Upper lobe of right lung (tissue), 1 donor: ENCODE measurements around the gene RFXANK. TPM values are rescaled to one million over a fixed set of nuclear protein-coding genes. Genes with fewer than 3 reads are reported as not detected.
A peak's percentile ranks its signal among the peaks of the same experiment; 100 is the strongest.

ENCODE experiments used
- ATAC-seq: fragments of 200-7000 bp; cut with Tn5 transposase; one replicate; pipeline ENCODE4 v1.9.1; 2020; ENCODE audit warnings: mild to moderate bottlenecking, moderate library complexity
- DNase-seq: peaks from one replicate; pipeline ENCODE4 v3.0.0-alpha.2; 2020
- H3K27ac ChIP-seq: fragments of 200-600 bp; one replicate; pipeline ENCODE4 v1.8.0; 2022
- H3K27me3 ChIP-seq: fragments of 200-600 bp; one replicate; pipeline ENCODE4 v1.8.0; 2022; ENCODE audit warnings: mild to moderate bottlenecking
- H3K36me3 ChIP-seq: fragments of 200-600 bp; one replicate; pipeline ENCODE4 v1.8.0; 2022
- H3K4me1 ChIP-seq: fragments of 200-600 bp; one replicate; pipeline ENCODE4 v1.8.0; 2022
- H3K4me3 ChIP-seq: fragments of 200-600 bp; one replicate; pipeline ENCODE4 v1.8.0; 2022; ENCODE audit warnings: mild to moderate bottlenecking
- H3K9me3 ChIP-seq: fragments of 200-600 bp; one replicate; pipeline ENCODE4 v1.8.0; 2022
- intact Hi-C: fragments of 100-400 bp; cut with DNase I; formaldehyde crosslinking; loops from one replicate; pipeline ENCODE4 v1.11.0; 2022
- total RNA-seq: library from RNA; stranded (reverse); fragmentation: NEBNext Ultra II Directional; extraction: Animal tissue kit (Norgen Biotek cat#: 25700); gene quantifications from one replicate; pipeline ENCODE4 v1.2.1, GENCODE V29; 2021
- TF ChIP-seq, protein P1 (sequence below): fragments of 200-600 bp; IDR thresholded peaks from one replicate; pipeline ENCODE4 v1.8.0; 2022; ENCODE audit warnings: antibody characterized with exemption
- donor health status: DM: no; HTN: yes; CAD: no; lungs with severe emphysema.

RFXANK gene
- total RNA-seq, 1 donor from 2014 or later: 66.8 TPM

- Histone ChIP-seq H3K4me1 (peaks cover 22% of the 10 kb centered on the region), H3K27me3 (no peaks in the 10 kb centered on the region), H3K4me3 (no peak overlapping the region), H3K36me3 (peaks cover 29% of the 10 kb centered on the region), H3K9me3 (no peaks in the 10 kb centered on the region), H3K27ac (no peak overlapping the region)
- ATAC-seq: peak; percentile 87
- no peak for DNase-seq
- intact Hi-C loops: no loop called here
- TF ChIP-seq, protein P1, sequence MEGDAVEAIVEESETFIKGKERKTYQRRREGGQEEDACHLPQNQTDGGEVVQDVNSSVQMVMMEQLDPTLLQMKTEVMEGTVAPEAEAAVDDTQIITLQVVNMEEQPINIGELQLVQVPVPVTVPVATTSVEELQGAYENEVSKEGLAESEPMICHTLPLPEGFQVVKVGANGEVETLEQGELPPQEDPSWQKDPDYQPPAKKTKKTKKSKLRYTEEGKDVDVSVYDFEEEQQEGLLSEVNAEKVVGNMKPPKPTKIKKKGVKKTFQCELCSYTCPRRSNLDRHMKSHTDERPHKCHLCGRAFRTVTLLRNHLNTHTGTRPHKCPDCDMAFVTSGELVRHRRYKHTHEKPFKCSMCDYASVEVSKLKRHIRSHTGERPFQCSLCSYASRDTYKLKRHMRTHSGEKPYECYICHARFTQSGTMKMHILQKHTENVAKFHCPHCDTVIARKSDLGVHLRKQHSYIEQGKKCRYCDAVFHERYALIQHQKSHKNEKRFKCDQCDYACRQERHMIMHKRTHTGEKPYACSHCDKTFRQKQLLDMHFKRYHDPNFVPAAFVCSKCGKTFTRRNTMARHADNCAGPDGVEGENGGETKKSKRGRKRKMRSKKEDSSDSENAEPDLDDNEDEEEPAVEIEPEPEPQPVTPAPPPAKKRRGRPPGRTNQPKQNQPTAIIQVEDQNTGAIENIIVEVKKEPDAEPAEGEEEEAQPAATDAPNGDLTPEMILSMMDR: peak; percentile 58
These were observed 6.0 kb upstream of the RFXANK start for GRCh38 chr19:19185853-19186740.

DNA sequence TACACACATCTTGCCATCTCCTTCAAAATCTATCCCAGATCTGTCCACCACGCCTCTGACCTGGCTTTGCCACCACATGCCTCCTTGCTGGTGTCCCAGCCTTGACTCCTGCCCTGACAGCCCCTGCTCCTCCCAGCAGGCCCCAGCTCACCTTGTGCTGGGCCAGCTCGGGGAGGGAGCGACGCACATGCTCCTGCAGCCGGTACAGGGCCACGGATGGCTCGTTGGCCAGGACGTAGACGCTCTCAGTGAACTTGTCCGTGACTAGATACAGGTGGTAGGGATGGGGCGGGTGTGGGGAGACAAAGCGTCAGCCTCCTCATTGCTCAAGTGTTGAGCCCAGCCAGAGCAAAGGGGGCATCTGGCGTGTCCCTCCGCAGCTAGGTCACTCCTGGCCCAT is 5.3 kb upstream of the RFXANK start:
- no peak for DNase-seq
- TF ChIP-seq, protein P1: no peak

GRCh38 chr19:19191768-19192077 is 335 bp upstream of the RFXANK start:
- Histone ChIP-seq H3K27ac (peak overlapping the region; percentile 100), H3K36me3 (peaks cover 1% of the 10 kb centered on the region), H3K27me3 (no peaks in the 10 kb centered on the region), H3K4me1 (peaks cover 42% of the 10 kb centered on the region), H3K4me3 (peak overlapping the region; percentile 99), H3K9me3 (no peaks in the 10 kb centered on the region)
- intact Hi-C loops: no loop called here
- no peak for ATAC-seq
- no peak for DNase-seq
- TF ChIP-seq, protein P1: no peak

More for the DNA sequence above, 5.3 kb upstream of the RFXANK start:
- Histone ChIP-seq H3K4me3 (no peak overlapping the region), H3K4me1 (peaks cover 25% of the 10 kb centered on the region), H3K9me3 (no peaks in the 10 kb centered on the region), H3K27me3 (no peaks in the 10 kb centered on the region), H3K36me3 (peaks cover 22% of the 10 kb centered on the region), H3K27ac (no peak overlapping the region)
- no peak for ATAC-seq
- intact Hi-C loops: no loop called here

DNA sequence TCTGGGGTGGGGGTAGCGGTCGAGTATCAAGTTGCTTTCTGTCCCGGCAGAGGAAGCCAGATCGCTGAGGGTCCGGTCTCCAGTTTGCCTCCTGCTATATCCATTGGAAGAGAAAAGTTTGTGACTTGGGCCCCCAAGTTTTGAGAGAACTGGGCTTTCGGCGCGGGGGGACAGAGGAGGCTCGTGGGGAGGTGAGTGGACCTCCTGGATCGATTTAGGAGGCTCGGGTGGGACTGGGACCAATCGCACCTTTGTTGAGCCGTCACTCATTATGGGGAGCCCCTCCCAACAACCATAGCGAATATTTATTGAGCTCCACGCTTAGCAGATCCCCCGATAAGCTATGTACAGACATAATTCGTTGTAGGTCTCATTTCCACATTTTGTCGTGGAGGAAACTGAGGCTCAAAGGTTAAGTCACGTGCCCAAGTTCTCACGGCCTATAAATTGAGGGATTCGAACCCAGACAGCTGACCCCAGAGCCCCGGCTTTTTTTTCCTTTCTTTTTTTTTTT is 909 bp downstream of the RFXANK start:
- H3K27ac ChIP-seq: peak overlapping the region; percentile 100

GRCh38 chr19:19193926-19194325 is 1.9 kb downstream of the RFXANK start:
- Histone ChIP-seq H3K36me3 (peaks cover 23% of the 10 kb centered on the region), H3K27ac (peak overlapping the region; percentile 100), H3K9me3 (no peaks in the 10 kb centered on the region), H3K4me1 (peaks cover 41% of the 10 kb centered on the region), H3K27me3 (no peaks in the 10 kb centered on the region), H3K4me3 (peak overlapping the region; percentile 99)
- TF ChIP-seq, protein P1: no peak
- DNase-seq (no peak), ATAC-seq (no peak)
- intact Hi-C loops: no loop called here

More for the DNA sequence above, 909 bp downstream of the RFXANK start:
- no peak for DNase-seq
- H3K27me3 ChIP-seq: no peaks in the 10 kb centered on the region
- ATAC-seq: no peak
- H3K4me3 ChIP-seq: peak overlapping the region; percentile 99
- peaks cover 14% of the 10 kb centered on the region for H3K36me3 ChIP-seq
- TF ChIP-seq, protein P1: no peak
- H3K9me3 ChIP-seq: no peaks in the 10 kb centered on the region
- H3K4me1 ChIP-seq: peaks cover 42% of the 10 kb centered on the region
- intact Hi-C loops: no loop called here
